AML-193 (cell line): ENCODE data around the gene UBR2.
A peak's percentile ranks its signal among the peaks of the same experiment; 100 is the strongest.
"Not testable (repeated sequence)": the region's sequence is repeated elsewhere in the genome, so short reads cannot be mapped to it uniquely, and the experiment has no call there.

Source experiments
- DNase-seq, 2 experiments: peaks; one replicate each; lab custom pipeline; 2025; lab: John Stamatoyannopoulos, UW

The UBR2 gene

GRCh38 chr6:42555477-42556457 is 8.1 kb upstream of the UBR2 start:
- DNase-seq = no peak

DNA sequence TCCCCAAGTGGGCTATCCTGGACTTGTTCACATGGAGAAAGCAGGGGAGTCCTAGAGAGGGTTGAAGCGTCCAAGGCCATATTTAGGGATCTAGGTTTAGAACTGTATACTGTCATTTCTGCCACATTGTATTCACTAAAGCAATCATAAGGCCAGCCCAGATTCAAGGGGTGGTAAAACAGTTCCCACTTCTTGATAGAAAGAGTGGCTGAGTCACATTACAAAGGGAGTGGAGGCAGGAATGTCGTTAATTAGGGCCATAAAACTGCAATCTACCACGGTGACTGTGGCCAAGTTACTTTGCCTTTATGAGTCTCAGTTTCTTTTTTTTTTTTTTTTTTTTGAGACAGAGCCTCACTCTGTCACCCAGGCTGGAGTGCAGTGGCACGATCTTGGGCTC is 7.4 kb upstream of the UBR2 start:
- DNase-seq = no peak

DNA sequence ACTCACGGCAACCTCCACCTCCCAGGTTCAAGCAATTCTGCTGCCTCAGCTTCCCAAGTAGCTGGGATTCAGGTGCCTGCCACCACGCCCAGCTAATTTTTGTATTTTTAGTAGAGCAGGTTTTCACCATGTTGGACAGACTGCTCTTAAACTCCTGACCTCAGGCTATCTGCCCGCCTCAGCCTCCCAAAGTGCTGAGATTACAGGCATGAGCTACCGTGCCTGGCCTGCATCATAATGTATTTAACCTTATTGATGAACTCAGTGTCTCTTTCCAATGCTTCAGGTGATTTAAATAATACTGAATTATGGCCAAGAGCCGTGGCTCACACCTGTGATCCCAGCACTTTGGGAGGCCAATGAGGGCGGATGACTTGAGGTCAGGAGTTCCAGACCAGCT is 4.6 kb upstream of the UBR2 start:
- not testable (repeated sequence) for DNase-seq

DNA sequence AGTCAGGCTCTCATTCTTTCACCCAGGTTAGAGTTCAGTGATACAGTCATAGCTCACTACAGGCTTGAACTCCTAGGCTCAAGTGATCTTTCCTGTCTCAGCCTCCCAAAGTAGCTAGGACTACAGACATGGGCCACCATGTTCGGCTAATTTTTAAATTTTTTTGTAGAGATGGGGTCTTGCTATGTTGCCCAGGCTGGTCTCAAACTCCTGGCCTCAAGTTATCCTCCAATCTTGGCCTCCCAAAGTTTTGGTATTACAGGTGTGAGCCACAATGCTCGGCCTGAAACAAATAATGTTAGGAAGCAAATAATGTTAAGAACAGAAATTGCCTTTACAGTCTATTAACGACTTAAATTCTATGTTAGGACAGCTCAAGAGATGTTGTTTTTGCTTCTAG is 1.8 kb upstream of the UBR2 start:
- DNase-seq = no peak

GRCh38 chr6:42562788-42563405 is 932 bp upstream of the UBR2 start:
- DNase-seq = no peak

- DNase-seq = peak; percentile 45 to 60
Measured at GRCh38 chr6:42564506-42564825, 637 bp downstream of the UBR2 start.

DNA sequence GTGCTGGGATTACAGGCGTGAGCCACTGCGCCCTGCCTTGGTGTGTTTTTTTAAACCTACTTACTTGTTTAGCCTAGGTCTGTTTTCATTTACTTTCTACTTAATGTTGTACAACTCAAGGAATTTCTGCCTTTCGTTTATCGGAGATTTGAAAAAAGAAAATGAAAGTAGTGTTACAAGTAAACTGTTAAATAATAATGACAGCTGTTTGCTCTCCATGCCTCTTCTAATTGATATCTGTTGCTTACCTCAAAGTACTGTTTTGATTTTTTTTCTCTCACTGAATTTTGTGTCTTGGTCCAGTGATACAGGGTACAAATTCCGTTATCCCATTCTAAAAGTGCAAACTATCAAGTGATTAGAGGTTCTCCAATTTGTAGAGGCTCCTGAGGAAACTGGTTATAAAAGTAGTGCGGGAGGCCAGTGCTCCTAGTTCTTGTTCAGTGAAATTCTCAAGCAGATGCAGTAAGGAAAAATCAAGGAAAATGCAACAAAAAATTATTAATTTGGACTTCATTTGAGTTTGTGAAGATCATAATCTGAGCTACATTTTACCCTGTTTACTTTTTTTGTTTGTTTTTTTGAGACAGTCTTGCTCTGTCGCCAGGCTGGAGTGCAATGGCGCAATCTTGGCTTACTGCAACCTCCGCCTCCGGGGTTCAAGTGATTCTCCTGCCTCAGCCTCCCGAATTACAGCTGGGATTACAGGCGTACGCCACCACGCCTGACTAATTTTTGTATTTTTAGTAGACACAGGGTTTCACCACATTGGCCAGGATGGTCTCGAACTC is 2.2 kb downstream of the UBR2 start:
- peak in 1 of 2 experiments; percentile 56 for DNase-seq

DNA sequence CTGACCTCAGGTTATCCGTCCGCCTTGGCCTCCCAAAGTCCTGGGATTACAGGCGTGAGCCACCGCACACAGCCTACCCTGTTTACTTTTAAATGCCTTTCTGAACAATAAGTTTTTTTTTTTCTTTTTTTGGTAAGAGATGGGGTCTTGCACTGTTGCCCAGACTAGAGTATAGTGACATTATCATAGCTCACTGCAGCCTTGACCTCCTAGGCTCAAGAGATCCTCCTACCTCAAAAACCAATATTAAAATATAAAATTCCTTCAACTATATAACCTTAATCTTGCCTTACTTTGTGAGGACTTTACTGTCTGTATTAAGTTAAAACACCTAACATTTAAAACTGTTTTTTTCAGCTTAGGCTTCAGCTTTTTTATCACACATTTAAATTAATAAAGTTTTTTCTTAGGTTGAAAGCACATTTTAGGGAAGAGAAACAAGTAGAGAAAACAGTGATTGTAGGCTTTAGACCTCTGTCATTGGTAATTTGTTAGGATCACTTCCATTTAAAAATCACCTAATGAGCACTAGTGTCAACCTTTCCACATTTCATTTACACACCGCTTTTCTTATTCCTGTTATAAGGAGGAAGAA is 2.9 kb downstream of the UBR2 start:
- no peak for DNase-seq

- DNase-seq = not testable (repeated sequence)
Measured at GRCh38 chr6:42567237-42567636, 3.4 kb downstream of the UBR2 start.

GRCh38 chr6:42569102-42570028 is 5.5 kb downstream of the UBR2 start:
- DNase-seq = peak; percentile 66 to 81

DNA sequence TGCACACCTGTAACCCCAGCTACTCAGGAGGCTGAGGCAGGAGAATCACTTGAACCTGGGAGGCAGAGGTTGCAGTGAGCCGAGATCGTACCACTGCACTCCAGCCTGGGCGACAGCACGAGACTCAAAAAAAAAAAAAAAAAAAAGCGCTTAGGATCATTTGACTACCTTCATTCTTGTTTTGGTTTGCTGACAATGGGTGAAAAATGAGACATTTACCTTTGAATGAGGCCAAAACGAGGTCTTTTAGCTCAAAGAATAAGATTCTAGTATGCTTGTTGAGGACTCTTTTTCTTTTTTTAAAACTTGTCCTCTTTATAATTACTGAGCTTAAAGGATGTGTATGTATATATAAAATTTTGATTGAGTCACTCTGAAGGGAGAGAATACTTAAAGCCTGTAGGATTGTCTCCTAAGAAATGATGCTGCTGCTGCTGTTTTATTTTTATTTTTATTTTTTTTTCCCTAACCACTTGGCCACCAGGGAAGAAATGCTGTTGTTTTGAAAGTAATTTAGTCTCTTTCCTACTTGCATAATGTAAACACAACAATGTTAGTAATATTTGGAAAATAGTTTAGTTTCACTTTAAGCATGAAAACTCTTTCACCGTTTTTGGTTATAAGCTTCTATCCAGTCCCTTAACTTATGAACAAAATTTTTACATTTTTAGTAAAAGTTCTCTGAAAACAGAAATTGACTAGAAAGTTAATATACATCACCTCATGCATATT is 7.9 kb downstream of the UBR2 start:
- DNase-seq = no peak

- DNase-seq = peak; percentile 90 to 92
Measured at GRCh38 chr6:42572523-42572922, 8.7 kb downstream of the UBR2 start.

DNA sequence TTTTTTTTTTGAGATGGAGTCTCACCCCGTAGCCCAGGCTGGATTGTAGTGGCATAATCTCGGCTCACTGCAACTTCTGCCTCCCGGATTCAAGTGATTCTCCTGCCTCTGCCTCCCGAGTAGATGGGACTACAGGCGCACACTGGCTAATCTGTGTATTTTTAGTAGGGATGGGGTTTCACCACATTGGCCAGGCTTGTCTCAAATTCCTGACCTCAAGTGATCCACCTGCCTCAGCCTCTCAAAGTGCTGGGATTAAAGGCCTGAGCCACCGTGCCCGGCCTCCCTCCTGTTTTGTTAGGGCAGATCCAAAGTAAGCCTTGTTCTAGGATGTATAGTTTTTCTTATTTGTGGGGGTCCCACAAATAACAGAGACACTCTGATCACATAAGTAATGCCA is 12.7 kb downstream of the UBR2 start:
- DNase-seq = not testable (repeated sequence)

- no peak for DNase-seq
Measured at GRCh38 chr6:42598300-42598699, 34.5 kb downstream of the UBR2 start.

- DNase-seq = no peak
Measured at GRCh38 chr6:42599558-42599957, 35.7 kb downstream of the UBR2 start.

DNA sequence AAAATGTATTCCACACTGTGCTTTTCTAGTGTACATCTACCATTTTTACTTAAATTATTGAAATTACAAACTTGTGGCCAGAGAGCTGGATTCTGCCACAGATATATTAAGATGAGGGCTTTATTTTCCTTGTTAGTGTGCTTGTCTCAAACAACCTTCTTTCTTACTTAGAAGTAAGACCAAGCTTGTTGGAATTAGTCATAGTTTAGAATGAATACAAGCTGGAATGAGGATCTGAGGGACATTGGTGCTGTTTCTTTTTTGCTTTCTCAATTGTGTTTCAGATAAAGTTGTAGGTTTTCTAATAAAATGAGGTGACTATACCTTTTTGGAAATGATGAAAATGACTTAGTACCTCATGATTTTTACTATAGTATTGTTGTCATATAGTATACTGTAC is 40.3 kb downstream of the UBR2 start:
- no peak for DNase-seq

- not testable (repeated sequence) for DNase-seq
Measured at GRCh38 chr6:42604699-42605098, 40.9 kb downstream of the UBR2 start.

- no peak for DNase-seq
Measured at GRCh38 chr6:42610416-42610815, 46.6 kb downstream of the UBR2 start.

GRCh38 chr6:42615518-42615917 is 51.7 kb downstream of the UBR2 start:
- DNase-seq = no peak

- no peak for DNase-seq
Measured at GRCh38 chr6:42616716-42617115, 52.9 kb downstream of the UBR2 start.
